A549 (cell line): ENCODE measurements around the gene DRD2. TPM values are rescaled to one million over a fixed set of nuclear protein-coding genes. Genes with fewer than 3 reads are reported as not detected.

Experiments used
- ATAC-seq, 2 experiments: fragments of 200-7000 bp in 1 of 2; fragments of >200 bp in 1 of 2; cut with Nextera tagmentation in 1 of 2; cut with Tn5 transposase in 1 of 2; 3 replicates each; pipeline versions ENCODE4 v1.8.0 to v1.9.1; 2018 to 2020; ENCODE audit warnings: mild to moderate bottlenecking in 1 of 2, moderate library complexity in 1 of 2
- CTCF ChIA-PET: fragments of 300-600 bp; sonication (Branson Sonifier 250); formaldehyde crosslinking; extraction: SDS; loops from one replicate; lab custom pipeline; 2021; ENCODE audit warnings: antibody characterized with exemption, inconsistent platforms; lab: Yijun Ruan, JAX
- POLR2A ChIA-PET: fragments of 350-600 bp; formaldehyde crosslinking; extraction: SDS; loops from one replicate; lab custom pipeline; 2021; ENCODE audit warnings: antibody characterized with exemption, inconsistent platforms; lab: Yijun Ruan, JAX
- DNase-seq, 2 experiments: peaks; one replicate each; pipeline versions ENCODE4 v3.0.0 to v3.0.0-alpha.2; 2011 to 2016; ENCODE audit warnings: low read depth in 1 of 2, low spot score in 1 of 2
- FAIRE-seq: peaks from 2 replicates; lab custom pipeline; 2011; peaks lifted over from hg19 to GRCh38; lab: Jason Lieb, UNC
- H3K27ac ChIP-seq, 2 experiments: fragments of >200 bp; sonication (Bioruptor Twin); formaldehyde crosslinking; 3 replicates each; pipeline ENCODE4 v1.5.1; 2016 to 2017
- H3K4me1 ChIP-seq: fragments of >200 bp; sonication (Bioruptor Twin); formaldehyde crosslinking; 3 replicates; pipeline ENCODE4 v1.6.1; 2016
- H3K4me2 ChIP-seq: fragments of >200 bp; sonication (Bioruptor Twin); formaldehyde crosslinking; 3 replicates; pipeline ENCODE4 v1.6.1; 2016
- H3K4me3 ChIP-seq: fragments of >200 bp; sonication (Bioruptor Twin); formaldehyde crosslinking; 3 replicates; pipeline ENCODE4 v1.5.1; 2016
- H3K9me3 ChIP-seq: fragments of >200 bp; sonication (Bioruptor Twin); formaldehyde crosslinking; 3 replicates; pipeline ENCODE4 v1.6.1; 2016
- ATOH8 ChIP-seq: fragments of 250-450 bp; sonication (Bioruptor Pico); IDR thresholded peaks from 2 replicates; pipeline ENCODE4 v1.5.0; 2020; ENCODE audit warnings: low read depth, mild to moderate bottlenecking, moderate library complexity
- BCL3 ChIP-seq: fragments of >200 bp; sonication (Bioruptor Twin); formaldehyde crosslinking; IDR thresholded peaks from 3 replicates; pipeline ENCODE4 v1.6.1; 2016
- CBX8 ChIP-seq: fragments of 200-600 bp; sonication (generic); IDR thresholded peaks from 2 replicates; pipeline ENCODE4 v1.6.1; 2016
- CHD4 ChIP-seq: fragments of 200-600 bp; sonication (generic); IDR thresholded peaks from 2 replicates; pipeline ENCODE4 v1.6.1; 2016; ENCODE audit warnings: antibody characterized with exemption, mild to moderate bottlenecking, borderline replicate concordance
- EHF ChIP-seq: fragments of 250-450 bp; sonication (Bioruptor Pico); IDR thresholded peaks from 2 replicates; pipeline ENCODE4 v1.5.0; 2020; ENCODE audit warnings: mild to moderate bottlenecking
- ELK1 ChIP-seq: fragments of 150-350 bp; IDR thresholded peaks from 2 replicates; pipeline ENCODE4 v1.6.1; 2014; ENCODE audit warnings: low read depth, mild to moderate bottlenecking, low read length
- EP300 ChIP-seq, 2 experiments: fragments of >200 bp; sonication (Bioruptor Twin); formaldehyde crosslinking; IDR thresholded peaks; 2 replicates in 1 of 2; 3 replicates in 1 of 2; pipeline ENCODE4 v1.6.1; 2016 to 2017
- FOSL2 ChIP-seq, 2 experiments: fragments of 450-650 bp in 1 of 2; fragments of >200 bp in 1 of 2; sonication (Bioruptor Twin) in 1 of 2; formaldehyde crosslinking; IDR thresholded peaks; 2 replicates each; pipeline versions ENCODE4 v1.5.0 to v1.6.1; 2016 to 2020; ENCODE audit warnings: mild to moderate bottlenecking in 1 of 2, moderate library complexity in 1 of 2
- FOXS1 ChIP-seq: fragments of 250-450 bp; sonication (Bioruptor Pico); IDR thresholded peaks from 2 replicates; pipeline ENCODE4 v1.5.0; 2020; ENCODE audit warnings: mild to moderate bottlenecking, moderate library complexity
- HOXB13 ChIP-seq: fragments of 250-450 bp; sonication (Bioruptor Pico); IDR thresholded peaks from 2 replicates; pipeline ENCODE4 v1.5.0; 2020; ENCODE audit warnings: low read depth, mild to moderate bottlenecking, moderate library complexity
- JUN ChIP-seq, 2 experiments: fragments of >200 bp; sonication (Bioruptor Twin); formaldehyde crosslinking; IDR thresholded peaks; 2 replicates in 1 of 2; 3 replicates in 1 of 2; pipeline ENCODE4 v1.6.1; 2016 to 2017
- KDM1A ChIP-seq: fragments of 200-600 bp; sonication (generic); IDR thresholded peaks from 2 replicates; pipeline ENCODE4 v1.6.1; 2016; ENCODE audit warnings: low read depth, mild to moderate bottlenecking
- MAX ChIP-seq: IDR thresholded peaks from 2 replicates; pipeline ENCODE4 v1.6.1; 2012
- NPAS2 ChIP-seq: fragments of 250-450 bp; sonication (Bioruptor Pico); IDR thresholded peaks from 2 replicates; pipeline ENCODE4 v1.8.0; 2022; ENCODE audit warnings: mild to moderate bottlenecking, moderate library complexity, borderline replicate concordance
- RAD21 ChIP-seq, 2 experiments: fragments of >200 bp in 1 of 2; sonication (Bioruptor Twin) in 1 of 2; formaldehyde crosslinking in 1 of 2; IDR thresholded peaks in 1 of 2; conservative IDR thresholded peaks in 1 of 2; 2 replicates in 1 of 2; 3 replicates in 1 of 2; pipeline ENCODE4 v1.6.1; 2012 to 2018; ENCODE audit warnings: inconsistent platforms in 1 of 2
- RARB ChIP-seq: fragments of 250-450 bp; sonication (Bioruptor Pico); IDR thresholded peaks from 2 replicates; pipeline ENCODE4 v1.8.0; 2021; ENCODE audit warnings: mild to moderate bottlenecking, moderate library complexity
- RFX5 ChIP-seq: fragments of 450-650 bp; IDR thresholded peaks from 2 replicates; pipeline ENCODE4 v1.7.1; 2014; ENCODE audit warnings: antibody characterized with exemption, mild to moderate bottlenecking, moderate library complexity
- RNF2 ChIP-seq: fragments of 200-600 bp; sonication (generic); IDR thresholded peaks from 2 replicates; pipeline ENCODE4 v1.6.1; 2016; ENCODE audit warnings: low read depth, mild to moderate bottlenecking, antibody characterized with exemption, moderate library complexity, borderline replicate concordance
- SREBF2 ChIP-seq: fragments of 450-650 bp; IDR thresholded peaks from 2 replicates; pipeline ENCODE4 v1.6.1; 2014; ENCODE audit warnings: mild to moderate bottlenecking, moderate library complexity
- TP53 ChIP-seq: fragments of 250-450 bp; sonication (Bioruptor Pico); IDR thresholded peaks from 2 replicates; pipeline ENCODE4 v1.5.0; 2021; ENCODE audit warnings: mild to moderate bottlenecking, moderate library complexity
- ZFP36 ChIP-seq: fragments of 450-650 bp; IDR thresholded peaks from 2 replicates; pipeline ENCODE4 v1.6.1; 2014; ENCODE audit warnings: borderline replicate concordance; ENCODE audit not compliant: partially characterized antibody
- ZSCAN20 ChIP-seq: fragments of 250-450 bp; sonication (Bioruptor Pico); IDR thresholded peaks from 2 replicates; pipeline ENCODE4 v1.8.0; 2022; ENCODE audit warnings: mild to moderate bottlenecking, moderate library complexity
- WGBS: methylation state at CpG from one replicate; pipeline ENCODE4 v1.1.6; 2017; ENCODE audit errors: missing lambda C conversion rate; 5-methylcytosine and 5-hydroxymethylcytosine counted together
- polyA plus RNA-seq, 4 experiments: library from polyadenylated mRNA; depleted of rRNA in 3 of 4; stranded (reverse); fragments of >200 nt; fragmentation: RNase III in 1 of 4; extraction: RNeasy Plus Mini Kit Qiagen cat#74134 plus additional on column Dnase treatment in 1 of 4; gene quantifications; 2 replicates in 3 of 4; 3 replicates in 1 of 4; pipeline ENCODE4 v1.2.3, GENCODE V29; 2011 to 2017

Gene DRD2
- polyA plus RNA-seq, 2 of the 4 experiments (the other 2 are of a cell fraction) = not detected

- WGBS = no CpG with 5 or more reads among the region's 5 CpGs
- Histone ChIP-seq H3K4me2 (no peak overlapping the region), H3K4me3 (no peak overlapping the region), H3K4me1 (no peaks in the 10 kb centered on the region), H3K9me3 (no peaks in the 10 kb centered on the region), H3K27ac (no peak overlapping the region)
- TF ChIP-seq RAD21 (conservative IDR thresholded peaks at IDR 0.05 in 1 of 2, IDR thresholded peaks at IDR 0.05 in 1 of 2) = no peak
- TF ChIP-seq RNF2 = no peak
- no peak for TF ChIP-seq CBX8
- TF ChIP-seq EHF (CRISPR knock-in tag) = no peak
- TF ChIP-seq FOSL2 (IDR thresholded peaks at IDR 0.05) = no peak
- TF ChIP-seq FOSL2 (CRISPR knock-in tag; IDR thresholded peaks at IDR 0.05) = no peak
- TF ChIP-seq HOXB13 = no peak
- no peak for TF ChIP-seq ELK1
- FAIRE-seq (no peak), ATAC-seq (no peak), DNase-seq (no peak)
- ChIA-PET CTCF (no interaction called here), POLR2A (no interaction called here)
These were observed 26.9 kb downstream of the DRD2 start for GRCh38 chr11:113448316-113448677.

GRCh38 chr11:113447621-113448315, 27.4 kb downstream of the DRD2 start:
- DNase-seq (no peak), ATAC-seq (no peak), FAIRE-seq (no peak)
- Histone ChIP-seq H3K4me1 (no peaks in the 10 kb centered on the region), H3K9me3 (no peaks in the 10 kb centered on the region), H3K27ac (no peak overlapping the region), H3K4me2 (no peak overlapping the region), H3K4me3 (no peak overlapping the region)
- POLR2A ChIA-PET = no interaction called here
- TF ChIP-seq CHD4 (no peak), ZFP36 (no peak), MAX (no peak), RFX5 (no peak), FOXS1 (CRISPR knock-in tag) (no peak), RARB (CRISPR knock-in tag) (no peak), SREBF2 (no peak), ZSCAN20 (CRISPR knock-in tag) (no peak), EP300 (IDR thresholded peaks at IDR 0.05) (no peak), BCL3 (no peak), KDM1A (no peak), ATOH8 (CRISPR knock-in tag) (no peak), TP53 (CRISPR knock-in tag) (no peak)
- CTCF ChIA-PET = no interaction called here
- WGBS = 11% methylated on average over 7 of the region's 8 CpGs

GRCh38 chr11:113446938-113447337, 28.3 kb downstream of the DRD2 start:
- ChIA-PET CTCF (no interaction called here), POLR2A (no interaction called here)
- H3K9me3 ChIP-seq = no peaks in the 10 kb centered on the region
- no peak overlapping the region for H3K27ac ChIP-seq
- no peaks in the 10 kb centered on the region for H3K4me1 ChIP-seq
- FAIRE-seq (no peak), ATAC-seq (no peak), DNase-seq (no peak)
- no peak overlapping the region for H3K4me3 ChIP-seq
- 35% methylated on average over 6 of the region's 6 CpGs for WGBS
- TF ChIP-seq NPAS2 (CRISPR knock-in tag) = no peak
- no peak for TF ChIP-seq JUN (IDR thresholded peaks at IDR 0.05)
- H3K4me2 ChIP-seq = no peak overlapping the region
